ENCODE data around the gene TMCC3. TPM values are rescaled to one million over a fixed set of nuclear protein-coding genes. Genes with fewer than 3 reads are reported as not detected.

Gene TMCC3
- total RNA-seq, 1 experiment from 2014 or later = 1.9 TPM

GRCh38 chr12:94567761-94568160 is 82.6 kb downstream of the TMCC3 start:
- DNase-seq (ENCODE audit: unreplicated experiment) = no peak
- ChIA-PET POLR2A (interaction anchor here (1.0 kb wide), 1 partner anchor 10 kb away, joined by 4 read pairs; no protein-coding TSS in a partner anchor), CTCF (interaction anchor here (0.6 to 1.1 kb wide), 4 partner anchors 14 to 433 kb away, joined by 3 to 4 read pairs (median 3); no protein-coding TSS in a partner anchor)
- H3K4me1 Mint-ChIP-seq (ENCODE audit: insufficient read depth, unreplicated experiment) = peaks cover 6% of the 10 kb centered on the region
- no peaks in the 10 kb centered on the region for H3K27me3 Mint-ChIP-seq (ENCODE audit: insufficient read depth, unreplicated experiment)
- TF ChIP-seq, protein P1, sequence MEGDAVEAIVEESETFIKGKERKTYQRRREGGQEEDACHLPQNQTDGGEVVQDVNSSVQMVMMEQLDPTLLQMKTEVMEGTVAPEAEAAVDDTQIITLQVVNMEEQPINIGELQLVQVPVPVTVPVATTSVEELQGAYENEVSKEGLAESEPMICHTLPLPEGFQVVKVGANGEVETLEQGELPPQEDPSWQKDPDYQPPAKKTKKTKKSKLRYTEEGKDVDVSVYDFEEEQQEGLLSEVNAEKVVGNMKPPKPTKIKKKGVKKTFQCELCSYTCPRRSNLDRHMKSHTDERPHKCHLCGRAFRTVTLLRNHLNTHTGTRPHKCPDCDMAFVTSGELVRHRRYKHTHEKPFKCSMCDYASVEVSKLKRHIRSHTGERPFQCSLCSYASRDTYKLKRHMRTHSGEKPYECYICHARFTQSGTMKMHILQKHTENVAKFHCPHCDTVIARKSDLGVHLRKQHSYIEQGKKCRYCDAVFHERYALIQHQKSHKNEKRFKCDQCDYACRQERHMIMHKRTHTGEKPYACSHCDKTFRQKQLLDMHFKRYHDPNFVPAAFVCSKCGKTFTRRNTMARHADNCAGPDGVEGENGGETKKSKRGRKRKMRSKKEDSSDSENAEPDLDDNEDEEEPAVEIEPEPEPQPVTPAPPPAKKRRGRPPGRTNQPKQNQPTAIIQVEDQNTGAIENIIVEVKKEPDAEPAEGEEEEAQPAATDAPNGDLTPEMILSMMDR (IDR thresholded peaks at IDR 0.05; ENCODE audit: unreplicated experiment) = no peak
- no peak overlapping the region for H3K4me3 Mint-ChIP-seq (ENCODE audit: unreplicated experiment)
- no peaks in the 10 kb centered on the region for H3K9me3 Mint-ChIP-seq (ENCODE audit: unreplicated experiment)
- no peaks in the 10 kb centered on the region for H3K36me3 Mint-ChIP-seq (ENCODE audit: insufficient read depth, unreplicated experiment)
- no peak overlapping the region for H3K27ac Mint-ChIP-seq (ENCODE audit: low read depth, unreplicated experiment)
- no TSS peak for BruUV-seq (replicated peaks)
- intact Hi-C loops (cut with micrococcal nuclease) = no loop called here

DNA sequence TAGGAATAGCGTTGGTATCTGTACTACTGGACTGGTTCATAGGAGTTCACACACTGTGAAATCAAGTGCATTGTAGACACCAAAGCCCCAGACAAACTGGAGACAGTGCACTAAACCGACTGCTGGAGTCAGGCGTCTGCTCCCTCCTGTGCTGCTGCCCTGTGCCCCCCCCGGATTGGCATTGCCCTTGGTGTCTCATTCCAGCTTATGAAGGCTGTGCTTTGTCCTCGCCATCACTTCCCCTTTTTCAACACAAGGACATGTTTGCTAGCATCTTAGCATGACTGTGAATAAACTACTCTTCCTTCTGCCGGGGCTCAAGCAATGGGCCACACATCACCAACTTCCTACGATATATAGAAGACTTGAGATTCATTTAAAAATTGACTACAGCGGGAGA is 84.0 kb downstream of the TMCC3 start:
- Mint-ChIP-seq H3K36me3 (ENCODE audit: insufficient read depth, unreplicated experiment) (no peaks in the 10 kb centered on the region), H3K27me3 (ENCODE audit: insufficient read depth, unreplicated experiment) (no peaks in the 10 kb centered on the region), H3K9me3 (ENCODE audit: unreplicated experiment) (no peaks in the 10 kb centered on the region), H3K4me1 (ENCODE audit: insufficient read depth, unreplicated experiment) (peaks cover 12% of the 10 kb centered on the region), H3K27ac (ENCODE audit: low read depth, unreplicated experiment) (no peak overlapping the region), H3K4me3 (ENCODE audit: unreplicated experiment) (no peak overlapping the region)
- intact Hi-C loops (cut with micrococcal nuclease) = no loop called here
- no TSS peak for BruUV-seq (replicated peaks)
- TF ChIP-seq, protein P1 (IDR thresholded peaks at IDR 0.05; ENCODE audit: unreplicated experiment) = no peak
- DNase-seq (ENCODE audit: unreplicated experiment) = no peak
- POLR2A ChIA-PET = no interaction called here
- CTCF ChIA-PET = interaction anchor here (0.5 to 0.6 kb wide), 2 partner anchors 268 to 1683 kb away, joined by 3 read pairs; no protein-coding TSS in a partner anchor

DNA sequence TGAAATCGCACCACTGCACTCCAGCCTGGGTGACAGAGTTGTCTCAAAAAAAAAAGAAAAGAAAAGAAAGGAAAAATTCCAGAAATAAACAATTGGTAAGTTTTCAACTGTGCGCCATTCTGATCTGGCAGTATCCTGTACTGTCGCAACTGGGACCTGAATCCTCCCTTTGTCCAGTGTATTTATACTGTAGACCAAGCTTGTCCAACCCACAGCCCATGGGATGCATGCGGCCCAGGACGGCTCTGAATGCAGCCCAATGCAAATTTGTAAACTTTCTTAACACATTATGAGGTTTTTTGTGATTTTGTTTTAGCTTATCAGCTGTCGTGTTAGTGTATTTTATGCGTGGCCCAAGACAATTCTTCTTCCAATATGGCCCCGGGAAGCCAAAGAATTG is 84.7 kb downstream of the TMCC3 start:
- no peaks in the 10 kb centered on the region for H3K27me3 Mint-ChIP-seq (ENCODE audit: insufficient read depth, unreplicated experiment)
- H3K4me1 Mint-ChIP-seq (ENCODE audit: insufficient read depth, unreplicated experiment) = peaks cover 19% of the 10 kb centered on the region
- ChIA-PET POLR2A (interaction anchor here (1.1 kb wide), 1 partner anchor 12 kb away, joined by 3 read pairs; no protein-coding TSS in a partner anchor), CTCF (interaction anchor here (0.5 to 0.6 kb wide), 2 partner anchors 268 to 1682 kb away, joined by 3 read pairs; no protein-coding TSS in a partner anchor)
- no TSS peak for BruUV-seq (replicated peaks)
- intact Hi-C loops (cut with micrococcal nuclease) = no loop called here
- TF ChIP-seq, protein P1 (IDR thresholded peaks at IDR 0.05; ENCODE audit: unreplicated experiment) = no peak
- H3K36me3 Mint-ChIP-seq (ENCODE audit: insufficient read depth, unreplicated experiment) = no peaks in the 10 kb centered on the region
- DNase-seq (ENCODE audit: unreplicated experiment) = no peak
- no peak overlapping the region for H3K4me3 Mint-ChIP-seq (ENCODE audit: unreplicated experiment)
- H3K9me3 Mint-ChIP-seq (ENCODE audit: unreplicated experiment) = no peaks in the 10 kb centered on the region
- H3K27ac Mint-ChIP-seq (ENCODE audit: low read depth, unreplicated experiment) = no peak overlapping the region

DNA sequence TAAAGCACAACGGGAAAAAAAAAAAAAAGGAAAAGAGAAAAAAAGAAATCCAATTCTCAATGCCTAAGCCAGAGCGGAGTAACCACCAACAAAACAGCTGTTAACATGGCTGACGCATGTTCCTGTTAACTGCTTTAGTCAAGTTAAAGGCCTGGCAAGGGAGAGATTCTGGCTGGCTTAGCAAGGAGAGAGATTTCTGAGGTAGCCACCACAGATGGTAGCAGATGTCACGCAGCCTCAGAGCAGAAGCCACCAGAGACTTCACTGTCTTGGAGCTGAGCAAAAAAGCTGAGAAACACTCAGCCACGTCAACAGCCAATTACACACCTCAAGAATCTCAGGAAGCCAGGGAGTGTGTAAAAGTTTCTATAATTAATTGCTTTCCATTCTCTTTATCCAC is 87.1 kb downstream of the TMCC3 start:
- no peak overlapping the region for H3K27ac Mint-ChIP-seq (ENCODE audit: low read depth, unreplicated experiment)
- peaks cover 26% of the 10 kb centered on the region for H3K4me1 Mint-ChIP-seq (ENCODE audit: insufficient read depth, unreplicated experiment)
- ChIA-PET CTCF (interaction anchor here (0.8 to 1.0 kb wide), 2 partner anchors 16 to 60 kb away, joined by 3 to 6 read pairs; no protein-coding TSS in a partner anchor), POLR2A (interaction anchor here (2.3 kb wide), 1 partner anchor 74 kb away, joined by 9 read pairs; no protein-coding TSS in a partner anchor)
- no peaks in the 10 kb centered on the region for H3K27me3 Mint-ChIP-seq (ENCODE audit: insufficient read depth, unreplicated experiment)
- intact Hi-C loops (cut with micrococcal nuclease) = no loop called here
- TF ChIP-seq, protein P1 (IDR thresholded peaks at IDR 0.05; ENCODE audit: unreplicated experiment) = no peak
- H3K9me3 Mint-ChIP-seq (ENCODE audit: unreplicated experiment) = no peaks in the 10 kb centered on the region
- no peak for DNase-seq (ENCODE audit: unreplicated experiment)
- BruUV-seq (replicated peaks) = no TSS peak
- H3K36me3 Mint-ChIP-seq (ENCODE audit: insufficient read depth, unreplicated experiment) = no peaks in the 10 kb centered on the region
- H3K4me3 Mint-ChIP-seq (ENCODE audit: unreplicated experiment) = no peak overlapping the region

Measured in MCF 10A (cell line).